Esophagus squamous epithelium (tissue), 4 donors: ENCODE results near the gene WDR3.

Experiments used
- POLR2A ChIP-seq, 4 donors: fragments of 450-650 bp; IDR thresholded peaks; one replicate each; pipeline ENCODE4 v1.6.1; 2017; ENCODE audit warnings: antibody characterized with exemption in 4 of 4, mild to moderate bottlenecking in 4 of 4, moderate library complexity in 3 of 4
- TF ChIP-seq, protein P1 (sequence below), 6 experiments: fragments of 450-650 bp in 4 of 6; fragments of 200-600 bp in 2 of 6; sonication (generic) in 2 of 6; IDR thresholded peaks; one replicate each; pipeline ENCODE4 v1.5.1; 2016 to 2019; ENCODE audit warnings: antibody characterized with exemption in 6 of 6, mild to moderate bottlenecking in 4 of 6, moderate library complexity in 4 of 6

GRCh38 chr1:117970252-117970651 is 40.7 kb downstream of the WDR3 start:
- TF ChIP-seq, protein P1, sequence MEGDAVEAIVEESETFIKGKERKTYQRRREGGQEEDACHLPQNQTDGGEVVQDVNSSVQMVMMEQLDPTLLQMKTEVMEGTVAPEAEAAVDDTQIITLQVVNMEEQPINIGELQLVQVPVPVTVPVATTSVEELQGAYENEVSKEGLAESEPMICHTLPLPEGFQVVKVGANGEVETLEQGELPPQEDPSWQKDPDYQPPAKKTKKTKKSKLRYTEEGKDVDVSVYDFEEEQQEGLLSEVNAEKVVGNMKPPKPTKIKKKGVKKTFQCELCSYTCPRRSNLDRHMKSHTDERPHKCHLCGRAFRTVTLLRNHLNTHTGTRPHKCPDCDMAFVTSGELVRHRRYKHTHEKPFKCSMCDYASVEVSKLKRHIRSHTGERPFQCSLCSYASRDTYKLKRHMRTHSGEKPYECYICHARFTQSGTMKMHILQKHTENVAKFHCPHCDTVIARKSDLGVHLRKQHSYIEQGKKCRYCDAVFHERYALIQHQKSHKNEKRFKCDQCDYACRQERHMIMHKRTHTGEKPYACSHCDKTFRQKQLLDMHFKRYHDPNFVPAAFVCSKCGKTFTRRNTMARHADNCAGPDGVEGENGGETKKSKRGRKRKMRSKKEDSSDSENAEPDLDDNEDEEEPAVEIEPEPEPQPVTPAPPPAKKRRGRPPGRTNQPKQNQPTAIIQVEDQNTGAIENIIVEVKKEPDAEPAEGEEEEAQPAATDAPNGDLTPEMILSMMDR (IDR thresholded peaks at IDR 0.05): no peak
- no peak for TF ChIP-seq POLR2A (IDR thresholded peaks at IDR 0.05)
